Small intestine (tissue), 7 donors: Measurements from ENCODE around the gene CFAP221. TPM values are rescaled to one million over a fixed set of nuclear protein-coding genes. Genes with fewer than 3 reads are reported as not detected.

ENCODE experiments used
- DNase-seq, 2 donors: peaks; one replicate each; pipeline versions ENCODE4 v3.0.0 to v3.0.0-alpha.2; 2013
- FAIRE-seq: peaks from 2 replicates; lab custom pipeline; 2012; peaks lifted over from hg19 to GRCh38; lab: Jason Lieb, UNC
- H3K27ac ChIP-seq, 3 donors: one replicate each; pipeline ENCODE4 v1.5.1; 2013; ENCODE audit warnings: low read length in 2 of 3, mild to moderate bottlenecking in 2 of 3, control low read depth in 1 of 3, inconsistent platforms in 1 of 3, low read depth in 1 of 3, moderate library complexity in 1 of 3
- H3K27me3 ChIP-seq, 3 donors: one replicate each; pipeline ENCODE4 v1.6.1; 2013; ENCODE audit warnings: low read length in 3 of 3, inconsistent platforms in 1 of 3; ENCODE audit not compliant: control insufficient read depth in 3 of 3, insufficient read depth in 3 of 3
- H3K36me3 ChIP-seq, 3 donors: one replicate each; pipeline ENCODE4 v1.6.1; 2013; ENCODE audit warnings: low read length in 3 of 3, inconsistent platforms in 1 of 3, low read depth in 1 of 3, mild to moderate bottlenecking in 1 of 3, moderate library complexity in 1 of 3; ENCODE audit not compliant: control insufficient read depth in 3 of 3, insufficient read depth in 2 of 3
- H3K4me1 ChIP-seq, 3 donors: one replicate each; pipeline ENCODE4 v1.6.1; 2013; ENCODE audit warnings: low read length in 2 of 3, inconsistent platforms in 1 of 3, low read depth in 1 of 3, mild to moderate bottlenecking in 1 of 3, moderate library complexity in 1 of 3; ENCODE audit not compliant: control insufficient read depth in 3 of 3, insufficient read depth in 2 of 3
- H3K4me3 ChIP-seq, 3 donors: one replicate each; pipeline ENCODE4 v1.5.1; 2013; ENCODE audit warnings: low read length in 3 of 3, control low read depth in 1 of 3, inconsistent platforms in 1 of 3, low read depth in 1 of 3, mild to moderate bottlenecking in 1 of 3, moderate library complexity in 1 of 3
- H3K9me3 ChIP-seq, 2 donors: one replicate each; pipeline ENCODE4 v1.6.1; 2013; ENCODE audit warnings: low read depth in 1 of 2, low read length in 1 of 2; ENCODE audit not compliant: control insufficient read depth in 2 of 2, insufficient read depth in 1 of 2
- WGBS, 3 donors: extraction: QIAGEN DNeasy Blood & Tissue Kit; methylation state at CpG; one replicate each; pipeline ENCODE4 v1.1.7; 2013; 5-methylcytosine and 5-hydroxymethylcytosine counted together
- polyA plus RNA-seq, 4 donors: library from polyadenylated mRNA; stranded (reverse) in 3 of 4; unstranded in 1 of 4; fragments of 200-250 nt in 3 of 4; fragments of 120-200 nt in 1 of 4; gene quantifications; one replicate each; pipeline versions ENCODE4 v1.2.1 to v1.2.3, GENCODE V29; 2013
- donor health status: healthy with polysubstance abuse.
- donor health status: control.
- donor health status: control.
- donor health status: Bipolar disorder and iron deficiency.
- donor health status: healthy.

Gene CFAP221
- polyA plus RNA-seq, 4 donors: 2.2 to 19.4 (median 6.6) TPM

- FAIRE-seq (no peak), DNase-seq (peak; percentile 29 to 79)
- peak within 1 kb of the TSS in 2 of 3 donors; percentile 24 to 84 for H3K27ac ChIP-seq
Observed at GRCh38 chr2:119523952-119524694, 20.1 kb upstream of the CFAP221 start, which contains the start of gene SCTR. Gene SCTR, minus strand, starts transcription at chr2:119524483. Its CDS starts 257 bp downstream, at chr2:119524226.

GRCh38 chr2:119525614-119526013 lies 18.6 kb upstream of the CFAP221 start:
- peaks cover 0 to 2% (median 0%) of the 10 kb centered on the region in 3 donors for H3K36me3 ChIP-seq
- no peak for DNase-seq
- peak overlapping the region in 1 of 3 donors; percentile 65 for H3K4me3 ChIP-seq
- H3K4me1 ChIP-seq: peaks cover 0 to 39% (median 0%) of the 10 kb centered on the region in 3 donors
- no peaks in the 10 kb centered on the region for H3K9me3 ChIP-seq
- no peak for FAIRE-seq
- peaks cover 0 to 11% (median 7%) of the 10 kb centered on the region in 3 donors for H3K27me3 ChIP-seq
- H3K27ac ChIP-seq: peak overlapping the region in 1 of 3 donors; percentile 75
- 65 to 70% (median 66%) methylated on average over 4 of the region's 4 CpGs for WGBS, 3 donors

More at GRCh38 chr2:119523952-119524694, 20.1 kb upstream of the CFAP221 start, which contains the start of gene SCTR:
- H3K4me1 ChIP-seq: peaks cover 0 to 47% (median 0%) of the 10 kb centered on the region in 3 donors
- peak within 1 kb of the TSS in 2 of 3 donors; percentile 65 to 67 for H3K4me3 ChIP-seq
- H3K36me3 ChIP-seq: peaks cover 0 to 7% (median 0%) of the 10 kb centered on the region in 3 donors
- peaks cover 0 to 11% (median 7%) of the 10 kb centered on the region in 3 donors for H3K27me3 ChIP-seq
- 3 to 8% (median 8%) methylated on average over 47 to 74 of the region's 74 CpGs for WGBS, 3 donors
- no peaks in the 10 kb centered on the region for H3K9me3 ChIP-seq

GRCh38 chr2:119527999-119528398 lies 16.2 kb upstream of the CFAP221 start:
- Histone ChIP-seq H3K4me1 (peaks cover 0 to 26% (median 0%) of the 10 kb centered on the region in 3 donors), H3K36me3 (peaks cover 0 to 2% (median 0%) of the 10 kb centered on the region in 3 donors), H3K9me3 (peaks cover 0 to 6% of the 10 kb centered on the region in 2 donors), H3K27ac (peak overlapping the region in 1 of 3 donors; percentile 75), H3K4me3 (no peak overlapping the region), H3K27me3 (peaks cover 0 to 11% (median 7%) of the 10 kb centered on the region in 3 donors)
- no peak for FAIRE-seq
- 34 to 71% (median 58%) methylated on average over 2 of the region's 2 CpGs for WGBS, 3 donors
- peak in 1 of 2 donors; percentile 64 for DNase-seq

- H3K4me3 ChIP-seq: no peak overlapping the region
- FAIRE-seq (no peak), DNase-seq (no peak)
- WGBS, 3 donors: 57 to 87% (median 73%) methylated on average over 3 of the region's 3 CpGs
- peaks cover 0 to 7% (median 0%) of the 10 kb centered on the region in 3 donors for H3K27me3 ChIP-seq
- H3K36me3 ChIP-seq: peaks cover 0 to 6% (median 0%) of the 10 kb centered on the region in 3 donors
- peaks cover 1 to 24% of the 10 kb centered on the region in 2 donors for H3K9me3 ChIP-seq
- H3K27ac ChIP-seq: no peak overlapping the region
- peaks cover 0 to 34% (median 0%) of the 10 kb centered on the region in 3 donors for H3K4me1 ChIP-seq
Observed at GRCh38 chr2:119531292-119531691, 13.0 kb upstream of the CFAP221 start.

GRCh38 chr2:119533560-119533959 lies 10.7 kb upstream of the CFAP221 start:
- H3K36me3 ChIP-seq: peaks cover 0 to 6% (median 0%) of the 10 kb centered on the region in 3 donors
- 82 to 92% (median 84%) methylated on average over 1 of the region's 1 CpG for WGBS, 3 donors
- DNase-seq (no peak), FAIRE-seq (peak; percentile 67)
- H3K4me1 ChIP-seq: peaks cover 0 to 28% (median 4%) of the 10 kb centered on the region in 3 donors
- no peak overlapping the region for H3K27ac ChIP-seq
- H3K27me3 ChIP-seq: no peaks in the 10 kb centered on the region
- peaks cover 1 to 24% of the 10 kb centered on the region in 2 donors for H3K9me3 ChIP-seq
- H3K4me3 ChIP-seq: no peak overlapping the region

- H3K27me3 ChIP-seq: no peaks in the 10 kb centered on the region
- 9 to 40% (median 30%) methylated on average over 6 of the region's 6 CpGs for WGBS, 3 donors
- DNase-seq (peak; percentile 59 to 80), FAIRE-seq (no peak)
- peaks cover 0 to 4% (median 0%) of the 10 kb centered on the region in 3 donors for H3K36me3 ChIP-seq
- peaks cover 0 to 28% (median 4%) of the 10 kb centered on the region in 3 donors for H3K4me1 ChIP-seq
- H3K9me3 ChIP-seq: peaks cover 1 to 39% of the 10 kb centered on the region in 2 donors
- H3K4me3 ChIP-seq: no peak overlapping the region
- H3K27ac ChIP-seq: peak overlapping the region in 1 of 3 donors; percentile 92
Observed at GRCh38 chr2:119536211-119536610, 8.0 kb upstream of the CFAP221 start.

GRCh38 chr2:119536707-119537106 lies 7.5 kb upstream of the CFAP221 start:
- FAIRE-seq (no peak), DNase-seq (peak in 1 of 2 donors; percentile 76)
- H3K4me3 ChIP-seq: no peak overlapping the region
- H3K27me3 ChIP-seq: no peaks in the 10 kb centered on the region
- peak overlapping the region in 1 of 3 donors; percentile 92 for H3K27ac ChIP-seq
- WGBS, 3 donors: 8 to 51% (median 23%) methylated on average over 1 of the region's 1 CpG
- H3K36me3 ChIP-seq: peaks cover 0 to 4% (median 0%) of the 10 kb centered on the region in 3 donors
- H3K4me1 ChIP-seq: peaks cover 0 to 33% (median 4%) of the 10 kb centered on the region in 3 donors
- H3K9me3 ChIP-seq: peaks cover 1 to 36% of the 10 kb centered on the region in 2 donors

- FAIRE-seq: no peak
Observed at GRCh38 chr2:119537792-119538191, 6.5 kb upstream of the CFAP221 start.

More at GRCh38 chr2:119537792-119538191, 6.5 kb upstream of the CFAP221 start:
- Histone ChIP-seq H3K4me3 (no peak overlapping the region), H3K4me1 (peaks cover 0 to 43% (median 4%) of the 10 kb centered on the region in 3 donors), H3K9me3 (peaks cover 1 to 35% of the 10 kb centered on the region in 2 donors), H3K27ac (peak overlapping the region in 1 of 3 donors; percentile 92), H3K36me3 (peaks cover 0 to 4% (median 0%) of the 10 kb centered on the region in 3 donors), H3K27me3 (no peaks in the 10 kb centered on the region)
- DNase-seq: no peak
